Stimulated activated CD8-positive, alpha-beta memory T cell treated with anti-CD3 and anti-CD28 coated beads, Interleukin-4, amount 100 ng/mL, for 24 hours (primary cell): ENCODE data around the gene DACT3.

Experiments used
- DNase-seq: peaks from one replicate; pipeline ENCODE4 v3.0.0-alpha.2; 2020; ENCODE audit warnings: low read depth

DACT3 gene

DNA sequence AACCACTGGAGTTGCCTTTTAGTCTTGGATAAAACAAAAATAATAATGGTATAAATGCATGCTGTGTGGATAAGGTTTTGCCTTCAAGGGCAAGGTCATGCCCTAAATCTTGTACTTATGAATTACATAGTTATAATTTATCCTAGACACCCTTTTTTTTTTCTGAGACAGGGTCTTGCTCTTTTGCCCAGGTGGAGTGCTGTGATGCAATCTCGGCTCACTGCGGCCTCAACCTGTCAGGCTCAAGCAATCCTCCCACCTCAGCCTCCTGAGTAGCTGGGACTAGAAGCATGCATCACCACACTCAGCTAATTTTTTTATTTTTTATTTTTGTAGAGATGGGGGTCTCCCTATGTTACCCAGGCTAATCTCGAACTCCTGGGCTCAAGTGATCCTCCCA lies 7.7 kb upstream of the DACT3 start:
- DNase-seq = no peak

DNA sequence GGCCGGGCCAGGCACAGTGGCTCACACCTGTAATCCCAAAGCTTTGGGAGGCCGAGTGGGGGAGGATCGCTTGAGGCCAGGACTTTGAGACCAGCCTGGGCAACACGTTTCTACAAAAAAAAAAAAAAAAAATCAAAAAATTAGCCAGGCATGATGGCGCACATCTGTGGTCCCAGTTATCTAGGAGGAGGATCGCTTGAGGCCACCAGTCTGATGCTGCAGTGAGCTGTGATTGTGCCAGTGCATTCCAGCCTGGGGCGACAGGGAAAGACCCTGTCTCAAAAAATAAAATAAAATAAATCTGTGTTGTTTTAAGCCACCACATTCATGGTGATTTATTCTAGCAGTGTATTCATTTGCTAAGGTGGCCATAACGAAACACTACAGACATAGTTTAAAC lies 4.1 kb upstream of the DACT3 start:
- no peak for DNase-seq

DNA sequence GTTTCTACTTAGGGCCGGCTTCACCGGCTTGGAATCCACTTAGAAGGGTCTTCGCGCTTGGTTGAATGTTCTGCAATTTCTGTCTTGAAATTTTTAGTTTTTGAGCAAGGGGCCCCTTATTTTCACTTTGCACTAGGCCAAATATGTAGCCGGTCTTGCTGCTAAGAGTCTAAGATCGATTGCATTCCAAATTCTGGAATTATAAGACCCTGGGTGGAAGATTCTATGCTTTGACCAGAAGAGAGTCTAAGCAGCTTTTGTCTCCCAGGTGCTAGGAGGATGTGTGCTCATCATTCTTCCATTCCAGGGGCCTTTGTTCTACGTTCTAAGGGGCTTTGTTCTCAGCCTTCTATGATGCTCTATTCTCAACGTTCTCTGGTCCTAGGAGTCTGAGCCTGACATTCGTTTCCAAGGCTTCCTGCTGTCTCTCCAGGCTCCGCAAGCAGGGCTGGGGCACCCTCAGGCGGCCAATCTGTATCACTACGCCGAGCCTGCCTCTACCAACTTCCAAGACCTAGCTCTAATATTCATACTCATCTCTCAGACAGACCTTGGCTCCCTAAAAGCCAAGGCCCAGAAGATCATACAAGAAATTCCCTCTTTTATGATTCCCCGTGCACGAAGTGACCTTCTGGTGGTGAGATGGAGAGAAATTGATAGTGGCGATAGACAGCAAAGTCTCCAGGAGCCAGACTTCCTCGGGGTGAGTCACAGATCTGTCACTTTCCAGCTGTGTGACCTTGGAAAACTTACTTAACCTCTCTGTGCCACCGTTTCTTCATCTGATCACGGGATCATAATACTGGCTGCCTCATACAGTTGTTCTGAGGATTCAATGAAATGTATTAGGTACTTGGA lies 982 bp upstream of the DACT3 start:
- DNase-seq = peak; percentile 64

DNA sequence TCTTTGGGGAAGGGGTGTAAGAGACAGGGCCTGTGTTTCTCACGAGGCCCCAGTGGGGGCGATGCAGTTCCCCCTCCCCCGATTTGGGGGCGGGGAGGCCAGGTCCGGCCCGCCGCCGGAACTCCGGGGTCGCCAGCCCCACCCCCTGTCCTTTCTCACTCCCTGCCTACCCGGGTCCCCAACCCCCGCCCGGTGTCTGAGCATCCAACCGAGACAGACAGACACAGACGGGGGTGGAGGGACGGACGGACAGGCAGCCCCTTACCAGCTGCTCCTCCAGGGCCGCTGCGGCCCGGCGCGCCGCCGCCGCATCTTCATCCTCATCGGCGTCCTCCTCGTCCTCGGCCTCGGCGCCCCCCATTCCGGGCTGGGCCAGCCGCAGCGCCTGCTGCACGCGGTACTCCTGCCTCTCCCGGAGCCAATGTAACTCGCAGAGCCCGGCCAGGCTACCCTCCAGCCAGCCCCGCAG lies 397 bp downstream of the DACT3 start:
- DNase-seq = no peak

- DNase-seq = no peak
Measured at GRCh38 chr19:46660008-46660517, 919 bp downstream of the DACT3 start.

GRCh38 chr19:46659151-46660007 lies 1.6 kb downstream of the DACT3 start:
- DNase-seq = no peak

GRCh38 chr19:46656541-46656940 lies 4.4 kb downstream of the DACT3 start:
- no peak for DNase-seq

- no peak for DNase-seq
Measured at GRCh38 chr19:46654621-46655152, 6.3 kb downstream of the DACT3 start.

- no peak for DNase-seq
Measured at GRCh38 chr19:46650445-46650844, 10.5 kb downstream of the DACT3 start.

DNA sequence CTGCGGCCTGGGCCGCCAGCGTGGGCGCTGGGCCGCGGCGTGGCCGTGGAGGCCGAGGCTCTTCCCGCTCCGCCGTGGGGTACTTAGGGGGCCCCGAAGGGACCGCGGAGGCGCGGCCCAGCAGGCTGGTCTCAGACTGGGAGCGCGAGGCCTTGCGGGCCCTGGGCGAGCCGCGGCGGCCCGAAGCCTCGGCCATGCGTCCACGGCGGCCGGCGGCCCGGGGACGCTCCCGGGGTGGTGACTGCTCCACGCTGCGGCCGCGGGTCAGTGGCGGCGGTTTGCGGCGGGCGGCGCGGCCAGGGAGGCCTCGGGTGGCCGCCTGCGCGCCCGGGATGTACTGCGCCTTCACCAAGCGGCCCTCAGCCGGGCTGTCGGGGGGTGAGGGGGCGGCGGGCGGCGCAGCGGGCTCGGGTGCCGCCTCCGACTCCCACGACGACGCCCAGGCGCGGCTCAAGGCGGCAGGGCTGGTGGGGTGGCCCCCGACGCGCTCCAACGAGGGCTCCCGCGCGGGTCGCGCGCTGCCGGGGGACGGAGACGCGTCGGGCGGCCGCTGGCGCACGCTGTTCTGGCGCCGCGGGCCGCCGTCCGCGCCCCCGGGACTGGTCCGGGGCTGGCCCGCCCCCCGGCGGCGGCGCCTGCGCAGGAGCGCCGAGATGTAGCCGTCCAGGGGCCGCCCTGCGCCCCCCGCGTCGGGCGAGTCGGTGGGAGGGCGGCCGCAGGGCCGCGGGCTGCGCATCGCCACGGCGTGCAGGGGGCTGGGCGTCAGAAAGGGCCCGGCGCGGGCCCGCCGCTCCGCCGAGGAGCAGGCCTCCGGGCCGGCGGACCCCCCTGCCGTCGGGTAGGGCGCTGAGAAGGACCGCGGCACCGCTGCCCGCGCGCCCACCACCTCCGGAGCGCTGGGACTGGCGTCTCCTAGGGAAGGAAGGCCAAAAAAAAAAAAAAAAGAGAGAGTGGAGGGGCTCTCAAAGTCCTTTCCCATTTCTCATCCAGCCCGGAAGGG lies 11.7 kb downstream of the DACT3 start:
- DNase-seq = no peak

DNA sequence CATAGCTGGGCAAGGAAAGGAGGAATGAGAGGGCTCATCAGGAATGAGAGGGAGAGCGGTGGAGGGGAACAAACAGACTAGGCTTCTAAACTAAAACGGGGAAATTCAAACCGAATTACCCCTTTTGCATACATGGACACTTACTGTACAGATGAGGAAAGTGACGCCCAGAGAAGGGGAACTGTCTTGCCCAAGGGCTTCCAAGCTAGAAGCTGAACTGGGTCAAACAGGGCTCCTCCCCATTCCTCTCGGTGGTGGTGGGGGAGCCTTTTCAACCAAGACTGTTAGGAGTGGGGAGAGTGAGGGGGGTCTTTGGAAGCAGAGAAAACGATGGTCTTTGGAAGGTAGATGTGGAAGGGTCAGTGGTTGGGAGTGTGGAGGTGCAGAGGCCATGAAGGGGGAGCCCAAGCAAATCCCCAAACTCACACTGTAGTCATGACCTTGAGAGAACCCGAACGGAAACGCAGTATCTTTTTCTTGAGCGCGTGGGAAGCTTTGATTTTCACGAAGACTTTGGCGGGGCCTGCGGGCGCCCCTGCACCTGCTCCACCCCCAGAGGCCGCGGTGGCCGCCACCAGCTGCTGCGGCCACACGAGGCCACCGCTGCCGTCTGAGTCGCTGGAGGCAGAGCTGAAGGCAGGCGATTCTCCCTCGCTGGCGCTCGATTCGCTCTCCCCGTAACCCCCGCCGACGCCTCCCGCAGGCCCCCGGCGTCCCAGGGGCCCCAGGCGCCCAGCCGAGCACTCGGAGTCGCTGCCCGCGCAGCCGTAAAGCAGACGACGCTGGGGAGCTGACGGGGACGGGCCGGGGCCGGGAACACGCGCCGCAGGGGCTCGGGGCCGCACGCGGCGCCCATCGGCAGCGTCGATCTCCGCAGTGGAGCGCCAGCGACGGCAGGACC lies 12.7 kb downstream of the DACT3 start:
- DNase-seq = no peak

DNA sequence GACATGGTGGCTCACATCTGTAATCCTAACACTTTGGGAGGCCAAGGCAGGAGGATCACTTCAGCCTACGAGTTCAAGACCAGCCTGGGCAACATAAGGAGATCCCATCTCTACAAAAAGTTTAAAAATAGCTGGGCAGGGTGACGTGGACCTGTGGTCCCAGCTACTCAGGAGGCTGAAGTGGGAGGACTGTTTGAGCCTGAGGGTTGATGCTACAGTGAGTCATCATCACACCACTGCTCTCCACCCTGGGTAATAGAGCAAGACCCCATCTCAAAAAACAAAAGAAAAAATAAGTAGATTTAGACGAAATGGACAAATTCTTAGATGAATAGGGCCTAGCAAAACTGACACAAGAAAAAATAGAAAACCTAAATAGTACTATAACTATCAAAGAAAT lies 14.6 kb downstream of the DACT3 start:
- no peak for DNase-seq

DNA sequence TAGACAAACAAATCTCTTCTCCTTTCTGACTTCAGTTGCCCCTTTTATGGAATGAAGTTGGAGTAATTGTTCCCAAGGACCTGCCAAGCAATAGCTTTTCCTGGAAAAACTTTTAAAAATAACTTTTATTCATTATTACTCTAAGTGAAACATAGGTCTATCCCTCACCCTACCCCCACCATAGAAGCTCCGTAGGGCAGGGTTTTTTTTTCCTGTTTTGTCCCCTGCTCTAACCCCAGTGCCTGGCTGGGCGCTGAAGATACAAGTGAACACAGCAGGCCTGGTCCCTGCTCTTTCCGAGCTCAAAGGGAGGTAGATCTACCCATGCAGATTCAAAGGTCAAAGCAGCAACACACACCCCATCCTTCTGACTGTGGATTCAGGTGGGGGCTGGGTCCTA lies 16.3 kb downstream of the DACT3 start:
- DNase-seq = no peak

DNA sequence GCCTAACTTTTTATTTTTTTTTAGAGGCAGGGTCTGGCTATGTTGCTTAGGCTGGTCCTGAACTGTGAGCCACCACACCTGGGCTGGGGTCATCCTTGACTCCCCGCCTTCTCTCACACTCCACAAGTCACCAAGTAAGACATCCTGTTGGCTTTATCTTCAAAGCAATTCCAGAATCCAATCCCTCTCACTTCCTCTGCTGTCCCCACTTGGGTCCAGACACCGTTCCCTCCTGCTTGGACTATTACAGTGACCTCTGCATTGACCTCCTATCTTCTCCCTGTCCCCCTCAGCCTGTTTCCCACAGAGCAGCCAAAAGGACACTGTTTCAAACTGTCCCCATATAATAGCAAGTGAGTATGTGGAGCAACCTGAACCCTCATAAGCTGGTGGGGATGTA lies 20.3 kb downstream of the DACT3 start:
- DNase-seq = no peak

DNA sequence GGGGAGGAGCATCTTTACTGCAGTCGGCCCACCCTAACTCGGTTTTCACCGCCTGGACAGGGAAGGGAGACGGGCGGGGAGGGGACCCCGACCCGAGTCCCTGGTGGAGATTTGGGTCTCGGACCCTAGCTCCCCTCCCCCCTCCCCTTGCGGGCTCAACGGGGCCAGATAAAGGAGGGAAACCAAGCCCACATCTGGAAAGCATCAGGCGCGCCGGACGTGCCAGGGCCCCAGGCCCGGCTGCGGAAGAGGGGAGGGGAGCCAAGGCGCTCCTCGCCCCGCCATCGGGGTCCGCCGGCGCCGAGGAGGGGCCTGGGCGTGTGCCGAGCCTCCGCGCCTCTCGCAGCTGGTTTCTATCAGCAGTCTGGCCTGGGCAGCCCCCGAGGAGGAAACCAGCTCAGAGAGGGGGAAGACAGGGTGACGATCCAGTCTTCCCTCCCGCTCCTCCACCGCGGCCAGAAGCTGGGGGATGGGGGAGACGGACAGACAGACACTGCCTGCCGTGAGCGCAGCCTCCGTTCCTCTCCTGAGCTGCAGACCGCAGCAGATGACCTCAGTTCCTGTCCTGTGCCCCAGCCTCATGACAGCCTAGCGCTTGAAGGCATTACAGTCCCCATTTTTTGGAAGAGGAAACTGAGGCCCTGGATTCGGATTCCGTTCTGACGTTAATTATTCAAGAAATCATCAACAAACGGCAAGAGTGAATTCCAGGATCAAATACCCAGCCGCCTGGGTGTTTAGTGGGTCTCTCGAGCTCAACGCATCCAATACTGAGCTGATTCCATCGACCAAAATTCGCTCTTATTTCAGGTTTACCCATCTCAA lies 21.4 kb downstream of the DACT3 start:
- DNase-seq = no peak

DNA sequence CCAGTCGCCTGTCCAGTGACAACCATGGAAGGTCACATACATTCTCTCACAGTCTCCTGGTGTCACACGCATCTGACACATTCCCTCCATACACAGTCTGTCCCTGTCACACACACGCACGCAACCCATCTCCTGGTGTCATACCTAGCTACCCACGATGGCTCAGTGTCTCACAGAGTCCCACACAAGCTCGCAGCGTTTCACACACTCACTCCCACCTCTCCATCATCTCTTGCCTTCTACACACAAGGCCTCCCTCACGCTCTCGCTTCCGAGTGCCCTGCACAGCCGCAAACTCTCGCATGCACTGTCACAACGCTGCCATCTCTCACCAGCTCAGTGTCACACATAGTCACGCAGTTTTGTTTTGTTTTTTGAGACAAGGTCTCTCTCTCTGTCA lies 23.8 kb downstream of the DACT3 start:
- no peak for DNase-seq

- no peak for DNase-seq
Measured at GRCh38 chr19:46635920-46636761, 24.8 kb downstream of the DACT3 start, which contains the start of gene GNG8. TSS of gene GNG8 (minus strand) at chr19:46636202. CDS start at chr19:46634682, 1,520 bp downstream.

- no peak for DNase-seq
Measured at GRCh38 chr19:46634656-46635218, 26.2 kb downstream of the DACT3 start.
